ENCODE measurements around the gene ALKBH7. TPM values are rescaled to one million over a fixed set of nuclear protein-coding genes. Genes with fewer than 3 reads are reported as not detected.
A peak's percentile ranks its signal among the peaks of the same experiment; 100 is the strongest.

Gene ALKBH7
- 94.7 and 95.7 TPM in 2 replicates for total RNA-seq (2014; rRNA removed; shearing (Covaris generic); ENCODE audit: low replicate concordance)

DNA sequence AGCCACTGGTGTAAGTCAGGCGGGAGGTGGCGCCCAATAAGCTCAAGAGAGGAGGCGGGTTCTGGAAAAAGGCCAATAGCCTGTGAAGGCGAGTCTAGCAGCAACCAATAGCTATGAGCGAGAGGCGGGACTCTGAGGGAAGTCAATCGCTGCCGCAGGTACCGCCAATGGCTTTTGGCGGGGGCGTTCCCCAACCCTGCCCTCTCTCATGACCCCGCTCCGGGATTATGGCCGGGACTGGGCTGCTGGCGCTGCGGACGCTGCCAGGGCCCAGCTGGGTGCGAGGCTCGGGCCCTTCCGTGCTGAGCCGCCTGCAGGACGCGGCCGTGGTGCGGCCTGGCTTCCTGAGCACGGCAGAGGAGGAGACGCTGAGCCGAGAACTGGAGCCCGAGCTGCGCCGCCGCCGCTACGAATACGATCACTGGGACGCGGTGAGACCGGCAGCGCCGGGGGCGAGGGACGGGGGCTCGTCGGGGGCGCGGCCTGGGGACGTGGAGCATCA lies at the start of gene ALKBH7:
TSS of gene ALKBH7 (plus strand) at position 201 of the 502 bp plus-strand sequence. CDS start at position 228, 27 bp downstream.
- peak within 1 kb of the TSS; percentile 83 for H3K4me2 ChIP-seq (ENCODE audit: low read depth, low read length, poor library complexity, severe bottlenecking)
- no peaks in the 10 kb centered on the region for H3K27me3 ChIP-seq (ENCODE audit: low read length)
- H3K9me2 ChIP-seq (replicated peaks; ENCODE audit: insufficient read depth, low read length) = no peaks in the 10 kb centered on the region
- peak within 1 kb of the TSS; percentile 89 for H3K27ac ChIP-seq (ENCODE audit: low read length)
- peaks cover 5% of the 10 kb centered on the region; the same call in 1 of the 2 replicates for H3K36me3 ChIP-seq (ENCODE audit: insufficient read depth, low read length)
- DNase-seq = peak; percentile 100
- no peaks in the 10 kb centered on the region for H3K9me3 ChIP-seq (ENCODE audit: low read length)
- H3K9ac ChIP-seq (ENCODE audit: low read length) = peak within 1 kb of the TSS; percentile 95
- H3K79me2 ChIP-seq (ENCODE audit: low read length) = peaks cover 5% of the 10 kb centered on the region; the same call in 1 of the 2 replicates
- H3K4me1 ChIP-seq (ENCODE audit: low read length) = peaks cover 9% of the 10 kb centered on the region
- peak within 1 kb of the TSS; percentile 91 for H3K4me3 ChIP-seq (ENCODE audit: low read length)
- no peaks in the 10 kb centered on the region for H4K20me1 ChIP-seq (ENCODE audit: insufficient read depth, low read depth, low read length)
- H2AFZ ChIP-seq (ENCODE audit: low read length) = peak within 1 kb of the TSS; percentile 92

DNA sequence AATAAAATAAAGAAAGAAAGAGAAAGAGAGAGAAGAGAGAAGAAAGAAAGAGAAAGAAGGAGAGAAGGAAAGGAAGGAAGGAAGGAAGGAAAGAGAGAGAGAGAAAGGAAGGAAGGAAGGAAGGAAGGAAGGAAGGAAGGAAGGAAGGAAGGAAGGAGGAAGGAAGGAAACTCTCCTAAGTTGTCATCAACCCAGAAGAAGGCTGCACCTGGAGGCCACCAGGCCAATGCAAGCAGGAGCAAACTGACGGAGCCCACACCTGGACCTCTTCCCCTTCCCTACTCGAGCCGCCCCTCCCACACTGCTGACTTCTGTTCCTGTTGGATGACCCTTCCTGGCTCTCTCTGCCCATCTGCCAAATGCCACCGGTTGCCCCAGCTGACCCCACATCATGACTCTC lies 47.8 kb upstream of the ALKBH7 start:
- H3K79me2 ChIP-seq (ENCODE audit: low read length) = no peaks in the 10 kb centered on the region
- H2AFZ ChIP-seq (ENCODE audit: low read length) = no peak overlapping the region
- DNase-seq = no peak
- H3K27ac ChIP-seq (ENCODE audit: low read length) = no peak overlapping the region
- H3K36me3 ChIP-seq (ENCODE audit: insufficient read depth, low read length) = no peaks in the 10 kb centered on the region
- H3K9ac ChIP-seq (ENCODE audit: low read length) = no peak overlapping the region
- H3K4me2 ChIP-seq (ENCODE audit: low read depth, low read length, poor library complexity, severe bottlenecking) = no peak overlapping the region
- no peak overlapping the region for H3K4me3 ChIP-seq (ENCODE audit: low read length)
- H3K9me2 ChIP-seq (replicated peaks; ENCODE audit: insufficient read depth, low read length) = no peaks in the 10 kb centered on the region
- no peaks in the 10 kb centered on the region for H3K27me3 ChIP-seq (ENCODE audit: low read length)
- no peaks in the 10 kb centered on the region for H4K20me1 ChIP-seq (ENCODE audit: insufficient read depth, low read depth, low read length)
- H3K9me3 ChIP-seq (ENCODE audit: low read length) = no peaks in the 10 kb centered on the region
- H3K4me1 ChIP-seq (ENCODE audit: low read length) = no peaks in the 10 kb centered on the region

GRCh38 chr19:6325614-6326013 lies 47.0 kb upstream of the ALKBH7 start:
- H3K27me3 ChIP-seq (ENCODE audit: low read length) = no peaks in the 10 kb centered on the region
- no peak overlapping the region for H3K9ac ChIP-seq (ENCODE audit: low read length)
- no peak for DNase-seq
- H3K4me1 ChIP-seq (ENCODE audit: low read length) = no peaks in the 10 kb centered on the region
- H3K9me3 ChIP-seq (ENCODE audit: low read length) = no peaks in the 10 kb centered on the region
- no peaks in the 10 kb centered on the region for H3K79me2 ChIP-seq (ENCODE audit: low read length)
- no peak overlapping the region for H3K4me2 ChIP-seq (ENCODE audit: low read depth, low read length, poor library complexity, severe bottlenecking)
- H3K27ac ChIP-seq (ENCODE audit: low read length) = no peak overlapping the region
- no peak overlapping the region for H3K4me3 ChIP-seq (ENCODE audit: low read length)
- H3K9me2 ChIP-seq (replicated peaks; ENCODE audit: insufficient read depth, low read length) = no peaks in the 10 kb centered on the region
- H4K20me1 ChIP-seq (ENCODE audit: insufficient read depth, low read depth, low read length) = no peaks in the 10 kb centered on the region
- H3K36me3 ChIP-seq (ENCODE audit: insufficient read depth, low read length) = no peaks in the 10 kb centered on the region
- H2AFZ ChIP-seq (ENCODE audit: low read length) = no peak overlapping the region

DNA sequence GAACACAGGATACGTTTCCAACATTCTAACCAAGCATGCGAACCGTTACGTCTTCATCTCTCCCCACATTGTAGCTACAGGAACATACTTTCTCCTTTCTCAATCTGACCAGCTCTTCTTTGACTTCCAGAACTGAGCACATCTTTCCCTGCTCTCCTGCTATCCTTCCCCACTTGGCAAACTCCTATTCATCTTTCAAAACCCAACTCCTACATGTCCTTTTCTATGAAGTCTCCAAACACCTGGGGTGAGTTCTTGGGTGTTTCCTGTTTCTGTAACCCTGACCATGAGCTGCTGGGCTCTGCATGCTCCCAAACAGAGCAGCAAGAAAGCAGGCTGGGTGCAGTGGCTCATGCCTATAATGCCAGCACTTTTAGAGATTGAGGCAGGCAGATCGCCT lies 45.8 kb upstream of the ALKBH7 start:
- Histone ChIP-seq H3K9me2 (replicated peaks; ENCODE audit: insufficient read depth, low read length) (no peaks in the 10 kb centered on the region), H4K20me1 (ENCODE audit: insufficient read depth, low read depth, low read length) (no peaks in the 10 kb centered on the region)
- no peak for DNase-seq

GRCh38 chr19:6333439-6333838 lies 39.2 kb upstream of the ALKBH7 start, which contains the start of gene ACER1:
Gene ACER1 (minus strand): TSS chr19:6333612. CDS start chr19:6333551, 61 bp downstream.
- Histone ChIP-seq H3K4me3 (ENCODE audit: low read length) (no peak within 1 kb of the TSS), H3K9ac (ENCODE audit: low read length) (no peak within 1 kb of the TSS)
- no peak for DNase-seq

More for the DNA sequence above, 45.8 kb upstream of the ALKBH7 start:
- Histone ChIP-seq H3K4me3 (ENCODE audit: low read length) (no peak overlapping the region), H3K79me2 (ENCODE audit: low read length) (no peaks in the 10 kb centered on the region), H2AFZ (ENCODE audit: low read length) (no peak overlapping the region), H3K9ac (ENCODE audit: low read length) (no peak overlapping the region), H3K4me2 (ENCODE audit: low read depth, low read length, poor library complexity, severe bottlenecking) (no peak overlapping the region), H3K4me1 (ENCODE audit: low read length) (no peaks in the 10 kb centered on the region), H3K27me3 (ENCODE audit: low read length) (no peaks in the 10 kb centered on the region), H3K9me3 (ENCODE audit: low read length) (no peaks in the 10 kb centered on the region), H3K27ac (ENCODE audit: low read length) (no peak overlapping the region), H3K36me3 (ENCODE audit: insufficient read depth, low read length) (no peaks in the 10 kb centered on the region)

DNA sequence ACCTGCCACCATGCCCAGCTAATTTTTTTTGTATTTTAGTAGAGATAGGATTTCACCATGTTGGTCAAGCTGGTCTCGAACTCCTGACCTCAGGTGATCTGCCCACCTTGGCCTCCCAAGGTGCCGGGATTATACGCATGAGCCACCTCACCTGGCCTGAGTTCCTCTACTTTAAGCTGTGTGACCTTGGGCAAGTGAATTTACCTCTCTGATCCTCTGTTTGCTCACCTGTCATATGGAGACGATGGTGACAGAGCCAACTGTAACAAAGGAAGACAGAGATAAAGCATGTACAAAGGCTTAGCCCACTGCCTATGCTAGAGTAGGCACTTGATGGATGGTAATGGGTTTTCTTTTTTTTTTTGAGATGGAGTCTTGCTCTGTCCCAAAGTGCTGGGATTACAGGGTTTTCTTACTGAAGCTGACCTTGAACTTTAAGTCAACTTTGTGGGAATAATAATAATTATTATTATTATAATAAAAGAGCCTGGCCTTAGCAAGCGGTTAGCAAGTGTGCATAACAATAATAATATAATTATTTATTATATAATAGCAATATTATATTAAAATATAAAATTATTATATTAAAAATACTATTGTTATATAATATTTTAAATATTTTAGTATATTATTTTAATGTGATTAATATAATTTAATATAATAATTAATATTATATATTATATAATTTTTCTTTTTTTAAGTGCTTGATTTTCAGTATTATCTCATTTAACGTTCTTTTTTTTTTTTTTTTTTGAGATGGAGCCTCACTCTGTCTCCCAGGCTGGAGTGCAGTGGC lies 37.9 kb upstream of the ALKBH7 start:
- no peaks in the 10 kb centered on the region for H3K27me3 ChIP-seq (ENCODE audit: low read length)
- no peaks in the 10 kb centered on the region for H3K36me3 ChIP-seq (ENCODE audit: insufficient read depth, low read length)
- no peak overlapping the region for H3K9ac ChIP-seq (ENCODE audit: low read length)
- no peak overlapping the region for H2AFZ ChIP-seq (ENCODE audit: low read length)
- no peaks in the 10 kb centered on the region for H3K4me1 ChIP-seq (ENCODE audit: low read length)
- H3K27ac ChIP-seq (ENCODE audit: low read length) = no peak overlapping the region
- H4K20me1 ChIP-seq (ENCODE audit: insufficient read depth, low read depth, low read length) = no peaks in the 10 kb centered on the region
- no peaks in the 10 kb centered on the region for H3K79me2 ChIP-seq (ENCODE audit: low read length)
- H3K9me2 ChIP-seq (replicated peaks; ENCODE audit: insufficient read depth, low read length) = no peaks in the 10 kb centered on the region
- no peaks in the 10 kb centered on the region for H3K9me3 ChIP-seq (ENCODE audit: low read length)
- no peak overlapping the region for H3K4me2 ChIP-seq (ENCODE audit: low read depth, low read length, poor library complexity, severe bottlenecking)
- no peak overlapping the region for H3K4me3 ChIP-seq (ENCODE audit: low read length)
- no peak for DNase-seq

More at GRCh38 chr19:6333439-6333838, 39.2 kb upstream of the ALKBH7 start, which contains the start of gene ACER1:
- H3K27me3 ChIP-seq (ENCODE audit: low read length) = no peaks in the 10 kb centered on the region
- H3K9me3 ChIP-seq (ENCODE audit: low read length) = no peaks in the 10 kb centered on the region
- no peak within 1 kb of the TSS for H2AFZ ChIP-seq (ENCODE audit: low read length)
- H3K4me1 ChIP-seq (ENCODE audit: low read length) = no peaks in the 10 kb centered on the region
- no peaks in the 10 kb centered on the region for H3K36me3 ChIP-seq (ENCODE audit: insufficient read depth, low read length)
- no peak within 1 kb of the TSS for H3K4me2 ChIP-seq (ENCODE audit: low read depth, low read length, poor library complexity, severe bottlenecking)
- no peaks in the 10 kb centered on the region for H3K9me2 ChIP-seq (replicated peaks; ENCODE audit: insufficient read depth, low read length)
- no peaks in the 10 kb centered on the region for H3K79me2 ChIP-seq (ENCODE audit: low read length)
- H4K20me1 ChIP-seq (ENCODE audit: insufficient read depth, low read depth, low read length) = no peaks in the 10 kb centered on the region
- no peak within 1 kb of the TSS for H3K27ac ChIP-seq (ENCODE audit: low read length)

DNA sequence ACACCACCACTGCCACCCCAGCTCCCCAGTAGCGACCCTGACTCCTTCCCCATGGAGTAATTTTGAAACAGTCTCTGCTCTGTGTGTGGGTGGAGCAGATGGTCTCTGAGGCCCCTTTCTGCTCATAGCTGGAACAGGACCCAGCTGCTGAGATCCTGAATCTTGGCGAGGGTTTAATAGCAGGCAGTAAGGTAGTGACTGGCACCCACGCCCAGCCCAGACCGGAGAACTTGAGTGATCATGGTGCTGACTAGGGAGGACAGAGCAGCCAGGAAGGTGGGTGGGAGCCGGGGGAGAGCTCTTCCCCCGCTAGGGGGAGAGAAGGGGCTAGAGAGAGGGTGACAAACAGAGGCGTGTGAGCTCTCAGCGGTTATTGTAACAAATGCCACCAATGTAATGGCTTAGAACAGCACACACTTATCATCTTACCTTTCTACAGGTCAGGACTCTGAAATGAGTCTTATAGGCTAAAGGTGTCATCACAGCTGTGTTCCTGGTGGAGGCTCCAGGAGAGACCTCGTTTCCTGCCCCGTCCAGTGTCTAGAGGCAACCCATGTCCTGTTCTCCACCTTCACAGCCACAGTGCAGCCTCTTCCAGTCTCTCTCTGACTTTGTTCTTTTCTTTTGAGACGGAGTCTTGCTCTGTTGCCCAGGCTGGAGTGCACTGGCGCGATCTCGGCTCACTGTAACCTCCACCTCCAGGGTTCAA lies 31.9 kb upstream of the ALKBH7 start:
- Histone ChIP-seq H3K27me3 (ENCODE audit: low read length) (no peaks in the 10 kb centered on the region), H2AFZ (ENCODE audit: low read length) (no peak overlapping the region), H3K9me3 (ENCODE audit: low read length) (peaks cover 4% of the 10 kb centered on the region; the same call in 1 of the 2 replicates), H3K4me1 (ENCODE audit: low read length) (no peaks in the 10 kb centered on the region), H3K27ac (ENCODE audit: low read length) (no peak overlapping the region), H3K4me2 (ENCODE audit: low read depth, low read length, poor library complexity, severe bottlenecking) (no peak overlapping the region), H3K4me3 (ENCODE audit: low read length) (no peak overlapping the region), H3K36me3 (ENCODE audit: insufficient read depth, low read length) (no peaks in the 10 kb centered on the region), H3K79me2 (ENCODE audit: low read length) (no peaks in the 10 kb centered on the region), H3K9ac (ENCODE audit: low read length) (no peak overlapping the region), H3K9me2 (replicated peaks; ENCODE audit: insufficient read depth, low read length) (no peaks in the 10 kb centered on the region), H4K20me1 (ENCODE audit: insufficient read depth, low read depth, low read length) (no peaks in the 10 kb centered on the region)
- no peak for DNase-seq

- Histone ChIP-seq H3K4me2 (ENCODE audit: low read depth, low read length, poor library complexity, severe bottlenecking) (no peak overlapping the region), H3K9me3 (ENCODE audit: low read length) (peaks cover 4% of the 10 kb centered on the region; the same call in 1 of the 2 replicates), H3K36me3 (ENCODE audit: insufficient read depth, low read length) (no peaks in the 10 kb centered on the region), H3K4me3 (ENCODE audit: low read length) (no peak overlapping the region), H3K9ac (ENCODE audit: low read length) (no peak overlapping the region), H3K27ac (ENCODE audit: low read length) (no peak overlapping the region), H3K79me2 (ENCODE audit: low read length) (no peaks in the 10 kb centered on the region), H3K9me2 (replicated peaks; ENCODE audit: insufficient read depth, low read length) (no peaks in the 10 kb centered on the region), H3K27me3 (ENCODE audit: low read length) (no peaks in the 10 kb centered on the region), H2AFZ (ENCODE audit: low read length) (0 out of 2 replicates have a peak overlapping the region, but pooled peaks have one; percentile 56), H4K20me1 (ENCODE audit: insufficient read depth, low read depth, low read length) (no peaks in the 10 kb centered on the region), H3K4me1 (ENCODE audit: low read length) (no peaks in the 10 kb centered on the region)
- peak; percentile 65 for DNase-seq
These were observed 29.1 kb upstream of the ALKBH7 start for GRCh38 chr19:6343462-6343861.
